Fibroblast of lung (primary cell): ENCODE results near the gene RXRA.

ENCODE experiments used
- CTCF ChIP-seq, 2 donors: IDR thresholded peaks in 1 of 2; conservative IDR thresholded peaks in 1 of 2; 1 replicate in 1 of 2; 2 replicates in 1 of 2; pipeline ENCODE4 v1.5.1; 2011 to 2012; ENCODE audit warnings: low read length in 2 of 2, control low read depth in 1 of 2, inconsistent platforms in 1 of 2, low read depth in 1 of 2, mild to moderate bottlenecking in 1 of 2
- EZH2 ChIP-seq: IDR thresholded peaks from 2 replicates; pipeline ENCODE4 v1.5.1; 2012; ENCODE audit warnings: low read length, control low read depth, mild to moderate bottlenecking; ENCODE audit errors: missing control alignments

GRCh38 chr9:134356496-134357470 lies 30.5 kb downstream of the RXRA start:
- TF ChIP-seq CTCF (conservative IDR thresholded peaks at IDR 0.05 in 1 of 2, IDR thresholded peaks at IDR 0.05 in 1 of 2; ENCODE audit: low read depth in 1 of 2, low read length in 2 of 2) (no peak), EZH2 (no peak)
